A549 (cell line): Measurements from ENCODE around the gene PIP5K1A. TPM values are rescaled to one million over a fixed set of nuclear protein-coding genes. Genes with fewer than 3 reads are reported as not detected.

Experiments used
- ATAC-seq, 2 experiments: fragments of 200-7000 bp in 1 of 2; fragments of >200 bp in 1 of 2; cut with Nextera tagmentation in 1 of 2; cut with Tn5 transposase in 1 of 2; 3 replicates each; pipeline versions ENCODE4 v1.8.0 to v1.9.1; 2018 to 2020; ENCODE audit warnings: mild to moderate bottlenecking in 1 of 2, moderate library complexity in 1 of 2
- CTCF ChIA-PET: fragments of 300-600 bp; sonication (Branson Sonifier 250); formaldehyde crosslinking; extraction: SDS; loops from one replicate; lab custom pipeline; 2021; ENCODE audit warnings: antibody characterized with exemption, inconsistent platforms; lab: Yijun Ruan, JAX
- POLR2A ChIA-PET: fragments of 350-600 bp; formaldehyde crosslinking; extraction: SDS; loops from one replicate; lab custom pipeline; 2021; ENCODE audit warnings: antibody characterized with exemption, inconsistent platforms; lab: Yijun Ruan, JAX
- DNase-seq, 2 experiments: peaks; one replicate each; pipeline versions ENCODE4 v3.0.0 to v3.0.0-alpha.2; 2011 to 2016; ENCODE audit warnings: low read depth in 1 of 2, low spot score in 1 of 2
- FAIRE-seq: peaks from 2 replicates; lab custom pipeline; 2011; peaks lifted over from hg19 to GRCh38; lab: Jason Lieb, UNC
- H3K27ac ChIP-seq, 2 experiments: fragments of >200 bp; sonication (Bioruptor Twin); formaldehyde crosslinking; 3 replicates each; pipeline ENCODE4 v1.5.1; 2016 to 2017
- H3K4me1 ChIP-seq: fragments of >200 bp; sonication (Bioruptor Twin); formaldehyde crosslinking; 3 replicates; pipeline ENCODE4 v1.6.1; 2016
- H3K4me2 ChIP-seq: fragments of >200 bp; sonication (Bioruptor Twin); formaldehyde crosslinking; 3 replicates; pipeline ENCODE4 v1.6.1; 2016
- H3K4me3 ChIP-seq: fragments of >200 bp; sonication (Bioruptor Twin); formaldehyde crosslinking; 3 replicates; pipeline ENCODE4 v1.5.1; 2016
- H3K9me3 ChIP-seq: fragments of >200 bp; sonication (Bioruptor Twin); formaldehyde crosslinking; 3 replicates; pipeline ENCODE4 v1.6.1; 2016
- BCL3 ChIP-seq: fragments of >200 bp; sonication (Bioruptor Twin); formaldehyde crosslinking; IDR thresholded peaks from 3 replicates; pipeline ENCODE4 v1.6.1; 2016
- CHD2 ChIP-seq: fragments of 150-350 bp; IDR thresholded peaks from 2 replicates; pipeline ENCODE4 v1.6.1; 2014; ENCODE audit warnings: low read length; ENCODE audit not compliant: partially characterized antibody
- EHMT2 ChIP-seq: fragments of 200-600 bp; sonication (generic); IDR thresholded peaks from 2 replicates; pipeline ENCODE4 v1.6.1; 2016; ENCODE audit warnings: antibody characterized with exemption, low read depth, mild to moderate bottlenecking, moderate library complexity
- FOXS1 ChIP-seq: fragments of 250-450 bp; sonication (Bioruptor Pico); IDR thresholded peaks from 2 replicates; pipeline ENCODE4 v1.5.0; 2020; ENCODE audit warnings: mild to moderate bottlenecking, moderate library complexity
- GATA3 ChIP-seq: IDR thresholded peaks from 2 replicates; pipeline ENCODE4 v1.6.1; 2012; ENCODE audit warnings: borderline replicate concordance
- HDAC2 ChIP-seq: fragments of 200-600 bp; sonication (generic); IDR thresholded peaks from 2 replicates; pipeline ENCODE4 v1.6.1; 2016
- HOXA7 ChIP-seq: fragments of 250-450 bp; sonication (Bioruptor Pico); IDR thresholded peaks from 2 replicates; pipeline ENCODE4 v1.5.0; 2020; ENCODE audit warnings: mild to moderate bottlenecking, moderate library complexity
- HOXB13 ChIP-seq: fragments of 250-450 bp; sonication (Bioruptor Pico); IDR thresholded peaks from 2 replicates; pipeline ENCODE4 v1.5.0; 2020; ENCODE audit warnings: low read depth, mild to moderate bottlenecking, moderate library complexity
- HOXB5 ChIP-seq: fragments of 250-450 bp; sonication (Bioruptor Pico); IDR thresholded peaks from 2 replicates; pipeline ENCODE4 v1.5.0; 2020; ENCODE audit warnings: mild to moderate bottlenecking, moderate library complexity
- KDM1A ChIP-seq: fragments of 200-600 bp; sonication (generic); IDR thresholded peaks from 2 replicates; pipeline ENCODE4 v1.6.1; 2016; ENCODE audit warnings: low read depth, mild to moderate bottlenecking
- MAFK ChIP-seq: fragments of 450-650 bp; IDR thresholded peaks from 2 replicates; pipeline ENCODE4 v1.6.1; 2014; ENCODE audit not compliant: partially characterized antibody
- MYC ChIP-seq: IDR thresholded peaks from 2 replicates; pipeline ENCODE4 v1.6.1; 2012; ENCODE audit warnings: mild to moderate bottlenecking, inconsistent platforms, low read length, improper control_type of control experiment, borderline replicate concordance
- NPAS2 ChIP-seq: fragments of 250-450 bp; sonication (Bioruptor Pico); IDR thresholded peaks from 2 replicates; pipeline ENCODE4 v1.8.0; 2022; ENCODE audit warnings: mild to moderate bottlenecking, moderate library complexity, borderline replicate concordance
- PBX3 ChIP-seq: IDR thresholded peaks from 2 replicates; pipeline ENCODE4 v1.6.1; 2012
- POLR2AphosphoS2 ChIP-seq: conservative IDR thresholded peaks from 2 replicates; pipeline ENCODE4 v1.6.1; 2012; ENCODE audit warnings: low read length, improper control_type of control experiment, inconsistent platforms
- RARB ChIP-seq: fragments of 250-450 bp; sonication (Bioruptor Pico); IDR thresholded peaks from 2 replicates; pipeline ENCODE4 v1.8.0; 2021; ENCODE audit warnings: mild to moderate bottlenecking, moderate library complexity
- RCOR1 ChIP-seq: fragments of 150-350 bp; IDR thresholded peaks from 2 replicates; pipeline ENCODE4 v1.6.1; 2014; ENCODE audit warnings: antibody characterized with exemption, low read length, low read depth
- SREBF2 ChIP-seq: fragments of 450-650 bp; IDR thresholded peaks from 2 replicates; pipeline ENCODE4 v1.6.1; 2014; ENCODE audit warnings: mild to moderate bottlenecking, moderate library complexity
- USF2 ChIP-seq: fragments of 450-650 bp; IDR thresholded peaks from 2 replicates; pipeline ENCODE4 v1.6.1; 2014; ENCODE audit warnings: antibody characterized with exemption
- ZNF302 ChIP-seq: fragments of 250-450 bp; sonication (Bioruptor Pico); IDR thresholded peaks from 2 replicates; pipeline ENCODE4 v1.9.0; 2021; ENCODE audit warnings: inconsistent platforms, mild to moderate bottlenecking, moderate library complexity
- WGBS: methylation state at CpG from one replicate; pipeline ENCODE4 v1.1.6; 2017; ENCODE audit errors: missing lambda C conversion rate; 5-methylcytosine and 5-hydroxymethylcytosine counted together
- polyA plus RNA-seq, 4 experiments: library from polyadenylated mRNA; depleted of rRNA in 3 of 4; stranded (reverse); fragments of >200 nt; fragmentation: RNase III in 1 of 4; extraction: RNeasy Plus Mini Kit Qiagen cat#74134 plus additional on column Dnase treatment in 1 of 4; gene quantifications; 2 replicates in 3 of 4; 3 replicates in 1 of 4; pipeline ENCODE4 v1.2.3, GENCODE V29; 2011 to 2017
- TF ChIP-seq, protein P1 (sequence below): fragments of 150-350 bp; IDR thresholded peaks from 2 replicates; pipeline ENCODE4 v1.6.1; 2014; ENCODE audit warnings: low read depth, mild to moderate bottlenecking, low read length

The PIP5K1A gene
- polyA plus RNA-seq, 2 of the 4 experiments (the other 2 are of a cell fraction): 50.0 to 129 TPM

GRCh38 chr1:151167116-151167515 is 31.2 kb upstream of the PIP5K1A start (continued):
- TF ChIP-seq HOXB13 (CRISPR knock-in tag) (no peak), USF2 (no peak), PBX3 (no peak), HOXB5 (CRISPR knock-in tag) (no peak), BCL3 (no peak), MYC (no peak), FOXS1 (CRISPR knock-in tag) (no peak), HDAC2 (no peak)
- TF ChIP-seq, protein P1, sequence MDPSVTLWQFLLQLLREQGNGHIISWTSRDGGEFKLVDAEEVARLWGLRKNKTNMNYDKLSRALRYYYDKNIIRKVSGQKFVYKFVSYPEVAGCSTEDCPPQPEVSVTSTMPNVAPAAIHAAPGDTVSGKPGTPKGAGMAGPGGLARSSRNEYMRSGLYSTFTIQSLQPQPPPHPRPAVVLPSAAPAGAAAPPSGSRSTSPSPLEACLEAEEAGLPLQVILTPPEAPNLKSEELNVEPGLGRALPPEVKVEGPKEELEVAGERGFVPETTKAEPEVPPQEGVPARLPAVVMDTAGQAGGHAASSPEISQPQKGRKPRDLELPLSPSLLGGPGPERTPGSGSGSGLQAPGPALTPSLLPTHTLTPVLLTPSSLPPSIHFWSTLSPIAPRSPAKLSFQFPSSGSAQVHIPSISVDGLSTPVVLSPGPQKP: no peak

GRCh38 chr1:151171190-151171589 is 27.2 kb upstream of the PIP5K1A start:
- no peak overlapping the region for H3K27ac ChIP-seq
- TF ChIP-seq KDM1A: no peak
- no peak for TF ChIP-seq MAFK
- TF ChIP-seq EHMT2: no peak
- no peak for TF ChIP-seq FOXS1 (CRISPR knock-in tag)
- TF ChIP-seq BCL3: no peak
- TF ChIP-seq SREBF2: no peak
- no peak for TF ChIP-seq RCOR1
- TF ChIP-seq HOXA7 (CRISPR knock-in tag): no peak
- no peak for TF ChIP-seq NPAS2 (CRISPR knock-in tag)
- TF ChIP-seq ZNF302 (CRISPR knock-in tag): no peak
- TF ChIP-seq, all 56 proteins: peak for 0
- Histone ChIP-seq H3K4me3 (no peak overlapping the region), H3K4me1 (peaks cover 7% of the 10 kb centered on the region; the same call in 2 of the 3 replicates), H3K9me3 (no peaks in the 10 kb centered on the region), H3K4me2 (no peak overlapping the region)
- DNase-seq (no peak), FAIRE-seq (no peak), ATAC-seq (no peak)
- 82% methylated on average over 5 of the region's 5 CpGs for WGBS
- ChIA-PET CTCF (interaction anchor here (0.6 to 1.3 kb wide), 6 partner anchors 24 to 147 kb away, joined by 3 read pairs; partner anchors contain the start of gene GABPB2), POLR2A (no interaction called here)

- no peak for DNase-seq
- TF ChIP-seq GATA3 (no peak), POLR2AphosphoS2 (no peak), EHMT2 (no peak), HOXB13 (CRISPR knock-in tag) (no peak), CHD2 (no peak), RARB (no peak)
- TF ChIP-seq, protein P1: no peak
- Histone ChIP-seq H3K4me1 (no peaks in the 10 kb centered on the region), H3K4me3 (no peak overlapping the region), H3K27ac (no peak overlapping the region), H3K9me3 (no peaks in the 10 kb centered on the region), H3K4me2 (no peak overlapping the region)
- POLR2A ChIA-PET: interaction anchor here (1.2 to 1.8 kb wide), 2 partner anchors 14 to 15 kb away, joined by 4 to 8 read pairs; partner anchors contain the start of gene VPS72
- CTCF ChIA-PET: interaction anchor here (1.6 to 2.8 kb wide), 3 partner anchors 10 to 52 kb away, joined by 5 to 12 read pairs (median 9); partner anchors contain the start of gene VPS72
- FAIRE-seq: no peak
- 88% methylated on average over 6 of the region's 6 CpGs for WGBS
- no peak for ATAC-seq
Measured at GRCh38 chr1:151175041-151175741, 23.2 kb upstream of the PIP5K1A start.
